ENCODE data around the gene ASH1L. TPM values are rescaled to one million over a fixed set of nuclear protein-coding genes. Genes with fewer than 3 reads are reported as not detected.
A peak's percentile ranks its signal among the peaks of the same experiment; 100 is the strongest.
"Not testable (repeated sequence)": the region's sequence is repeated elsewhere in the genome, so short reads cannot be mapped to it uniquely, and the experiment has no call there.

The ASH1L gene
- total and polyA plus RNA-seq, 9 of the 15 experiments (the other 6 are each of a cell fraction or from before 2014, with no cell fraction given) = 2.0 to 23.3 (median 14.6) TPM

DNA sequence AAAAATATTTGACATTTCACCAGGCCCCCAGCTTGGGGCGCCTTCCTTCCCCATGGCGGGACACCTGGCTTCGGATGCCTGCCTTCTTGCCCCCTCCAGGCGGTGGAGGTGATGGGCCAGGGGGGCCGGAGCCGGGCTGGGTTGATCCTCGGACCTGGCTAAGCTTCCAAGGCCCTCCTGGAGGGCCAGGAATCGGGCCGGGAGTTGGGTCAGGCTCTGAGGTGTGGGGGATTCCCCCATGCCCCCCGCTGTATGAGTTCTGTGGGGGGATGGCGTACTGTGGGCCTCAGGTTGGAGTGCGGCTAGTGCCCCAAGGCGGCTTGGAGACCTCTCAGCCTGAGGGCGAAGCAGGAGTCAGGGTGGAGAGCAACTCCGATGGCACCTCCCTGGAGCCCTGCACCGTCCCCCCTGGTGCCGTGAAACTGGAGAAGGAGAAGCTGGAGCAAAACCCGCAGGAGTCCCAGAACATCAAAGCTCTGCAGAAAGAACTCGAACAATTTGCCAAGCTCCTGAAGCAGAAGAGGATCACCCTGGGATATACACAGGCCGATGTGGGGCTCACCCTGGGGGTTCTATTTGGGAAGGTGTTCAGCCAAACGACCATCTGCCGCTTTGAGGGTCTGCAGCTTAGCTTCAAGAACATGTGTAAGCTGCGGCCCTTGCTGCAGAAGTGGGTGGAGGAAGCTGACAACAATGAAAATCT is 129.3 kb downstream of the ASH1L start:
- FAIRE-seq; H3K4me2 ChIP-seq (ENCODE audit: insufficient read depth, low read length); H3K27me3 ChIP-seq (ENCODE audit: control insufficient read depth in 2 of 2, insufficient read depth in 2 of 2, low read length in 2 of 2); H3K9me3 ChIP-seq (replicated peaks; ENCODE audit: control insufficient read depth, insufficient read depth, low read depth, low read length); POLR2A ChIA-PET; ATAC-seq; H3K4me1 ChIP-seq (replicated peaks in 1 of 2; ENCODE audit: control insufficient read depth in 2 of 2, insufficient read depth in 2 of 2, low read length in 2 of 2); H2AFZ ChIP-seq (ENCODE audit: low read depth, low read length); BruUV-seq (replicated peaks); in situ Hi-C loops (cut with MboI); H4K20me1 ChIP-seq (replicated peaks; ENCODE audit: control insufficient read depth, insufficient read depth, low read length); H3K27ac ChIP-seq (ENCODE audit: extremely low read depth, low read depth, low read length); intact Hi-C loops (cut with micrococcal nuclease); CTCF ChIA-PET (ENCODE audit: low intra/inter-chr PET ratio); H3K9ac ChIP-seq (ENCODE audit: insufficient read depth in 1 of 2, low read depth in 2 of 2, low read length in 2 of 2); H3K9me1 ChIP-seq (ENCODE audit: control insufficient read depth, insufficient read depth, low read length); DNase-seq (ENCODE audit: extremely low read depth in 1 of 4, low spot score in 3 of 4); H3K4me3 ChIP-seq: not testable (repeated sequence)
- Histone ChIP-seq H3K79me2 (ENCODE audit: control insufficient read depth, insufficient read depth, low read length) (peaks cover 13% of the 10 kb centered on the region; the same call in 2 of the 3 replicates), H3K36me3 (ENCODE audit: control insufficient read depth, insufficient read depth, low read length) (peaks cover 37% of the 10 kb centered on the region)
- 96% methylated on average over 13 of the region's 23 CpGs for WGBS (ENCODE audit: insufficient coverage, low coverage, missing lambda C conversion rate)
- TF ChIP-seq POLR2G (IDR thresholded peaks at IDR 0.05; ENCODE audit: low read depth, low read length) = 0 out of 2 replicates have a peak, but pooled peaks have one; percentile 18

DNA sequence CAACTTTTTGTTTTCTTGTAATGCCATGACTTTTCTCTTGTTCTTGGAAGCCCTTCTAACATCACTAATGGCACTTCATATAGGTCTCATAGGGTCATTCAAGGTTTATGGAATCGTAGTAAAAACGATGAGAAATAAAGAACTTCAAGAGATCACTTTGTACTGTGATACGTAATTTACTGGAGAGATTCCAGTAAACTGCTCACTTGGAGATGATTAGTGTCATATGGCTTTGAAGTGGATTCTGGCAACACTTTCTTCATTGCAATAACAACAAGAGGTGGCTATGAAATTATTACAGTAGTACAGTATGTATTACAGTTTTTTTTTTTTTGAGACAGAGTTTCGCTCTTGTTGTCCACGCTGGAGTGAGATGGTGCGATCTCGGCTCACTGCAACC is 138.5 kb downstream of the ASH1L start:
- no peaks in the 10 kb centered on the region for H3K9me3 ChIP-seq (replicated peaks; ENCODE audit: control insufficient read depth, insufficient read depth, low read depth, low read length)

More for the DNA sequence above, 138.5 kb downstream of the ASH1L start:
- Histone ChIP-seq H3K4me2 (ENCODE audit: insufficient read depth, low read length) (no peak overlapping the region), H3K9me1 (ENCODE audit: control insufficient read depth, insufficient read depth, low read length) (no peaks in the 10 kb centered on the region), H3K27me3 (ENCODE audit: control insufficient read depth in 2 of 2, insufficient read depth in 2 of 2, low read length in 2 of 2) (no peaks in the 10 kb centered on the region), H3K4me1 (replicated peaks in 1 of 2; ENCODE audit: control insufficient read depth in 2 of 2, insufficient read depth in 2 of 2, low read length in 2 of 2) (no peaks in the 10 kb centered on the region), H3K27ac (ENCODE audit: extremely low read depth, low read depth, low read length) (no peak overlapping the region), H3K4me3 (no peak overlapping the region), H3K36me3 (ENCODE audit: control insufficient read depth, insufficient read depth, low read length) (peaks cover 15% of the 10 kb centered on the region; the same call in 1 of the 3 replicates), H3K9ac (ENCODE audit: insufficient read depth in 1 of 2, low read depth in 2 of 2, low read length in 2 of 2) (no peak overlapping the region), H3K79me2 (ENCODE audit: control insufficient read depth, insufficient read depth, low read length) (peaks cover 2% of the 10 kb centered on the region; the same call in 1 of the 3 replicates), H4K20me1 (replicated peaks; ENCODE audit: control insufficient read depth, insufficient read depth, low read length) (no peaks in the 10 kb centered on the region), H2AFZ (ENCODE audit: low read depth, low read length) (no peak overlapping the region)
- no peak for FAIRE-seq
- ATAC-seq = no peak
- in situ Hi-C loops (cut with MboI) = no loop called here
- no peak for DNase-seq (ENCODE audit: extremely low read depth in 1 of 4, low spot score in 3 of 4)
- intact Hi-C loops (cut with micrococcal nuclease) = no loop called here
- ChIA-PET CTCF (ENCODE audit: low intra/inter-chr PET ratio) (no interaction called here), POLR2A (interaction anchor here (0.6 kb wide), 1 partner anchor 16 kb away, joined by 3 read pairs; no protein-coding TSS in a partner anchor)
- TF ChIP-seq RAD51 (IDR thresholded peaks at IDR 0.05; ENCODE audit: borderline replicate concordance, low read depth) = no peak
- no TSS peak for BruUV-seq (replicated peaks)
- WGBS (ENCODE audit: insufficient coverage, low coverage, missing lambda C conversion rate) = 97% methylated on average over 7 of the region's 7 CpGs
